Measurements from ENCODE around the gene PPM1L.
"Not testable (repeated sequence)": the region's sequence is repeated elsewhere in the genome, so short reads cannot be mapped to it uniquely, and the experiment has no call there.

The PPM1L gene

GRCh38 chr3:160755776-160756304, at the start of gene PPM1L:
PPM1L (plus strand) TSS chr3:160756231.
- Histone ChIP-seq H3K9ac (ENCODE audit: low read depth, low read length) (peak within 1 kb of the TSS; percentile 78), H3K79me2 (ENCODE audit: insufficient read depth, low read length) (peaks cover 47% of the 10 kb centered on the region), H3K27ac (ENCODE audit: low read length) (peak within 1 kb of the TSS; percentile 80), H3K36me3 (ENCODE audit: insufficient read depth, low read length) (no peaks in the 10 kb centered on the region), H3K27me3 (ENCODE audit: insufficient read depth, low read length, poor library complexity) (no peaks in the 10 kb centered on the region), H3K4me3 (ENCODE audit: low read depth in 1 of 2, low read length in 2 of 2) (peak within 1 kb of the TSS; percentile 89 to 92), H4K20me1 (ENCODE audit: insufficient read depth, low read length) (peaks cover 3% of the 10 kb centered on the region; the same call in 1 of the 2 replicates), H3K9me3 (ENCODE audit: insufficient read depth, low read length, severe bottlenecking) (no peaks in the 10 kb centered on the region), H2AFZ (ENCODE audit: low read depth, low read length) (peak within 1 kb of the TSS; percentile 84), H3K4me1 (ENCODE audit: insufficient read depth, low read length) (peaks cover 49% of the 10 kb centered on the region), H3K4me2 (ENCODE audit: insufficient read depth, low read length) (peak within 1 kb of the TSS; percentile 95)
- ATAC-seq (ENCODE audit: insufficient read depth, low read depth) (peak; percentile 50), DNase-seq (peak; percentile 71)
- no peak for TF ChIP-seq CTCF (IDR thresholded peaks at IDR 0.05; ENCODE audit: borderline replicate concordance, extremely low read depth, low read length, poor library complexity, severe bottlenecking)
- TF ChIP-seq EZH2 (IDR thresholded peaks at IDR 0.05; ENCODE audit: borderline replicate concordance, low read depth, low read length, severe bottlenecking) = no peak

GRCh38 chr3:160707187-160707794, 48.7 kb upstream of the PPM1L start:
- no peaks in the 10 kb centered on the region for H3K9me3 ChIP-seq (ENCODE audit: insufficient read depth, low read length, severe bottlenecking)
- no peak overlapping the region for H3K9ac ChIP-seq (ENCODE audit: low read depth, low read length)
- no peaks in the 10 kb centered on the region for H3K36me3 ChIP-seq (ENCODE audit: insufficient read depth, low read length)
- ATAC-seq (ENCODE audit: insufficient read depth, low read depth) = peak; percentile 94
- TF ChIP-seq CTCF (IDR thresholded peaks at IDR 0.05; ENCODE audit: borderline replicate concordance, extremely low read depth, low read length, poor library complexity, severe bottlenecking) (peak; percentile 72), EZH2 (IDR thresholded peaks at IDR 0.05; ENCODE audit: borderline replicate concordance, low read depth, low read length, severe bottlenecking) (no peak)
- no peak overlapping the region for H2AFZ ChIP-seq (ENCODE audit: low read depth, low read length)
- DNase-seq = peak; percentile 52
- H3K4me2 ChIP-seq (ENCODE audit: insufficient read depth, low read length) = no peak overlapping the region
- H3K27ac ChIP-seq (ENCODE audit: low read length) = no peak overlapping the region
- H3K4me1 ChIP-seq (ENCODE audit: insufficient read depth, low read length) = no peaks in the 10 kb centered on the region
- H3K4me3 ChIP-seq (ENCODE audit: low read depth in 1 of 2, low read length in 2 of 2) = no peak overlapping the region
- no peaks in the 10 kb centered on the region for H4K20me1 ChIP-seq (ENCODE audit: insufficient read depth, low read length)
- H3K27me3 ChIP-seq (ENCODE audit: insufficient read depth, low read length, poor library complexity) = no peaks in the 10 kb centered on the region
- no peaks in the 10 kb centered on the region for H3K79me2 ChIP-seq (ENCODE audit: insufficient read depth, low read length)

- H3K4me3 ChIP-seq (ENCODE audit: low read depth in 1 of 2, low read length in 2 of 2) = no peak overlapping the region
- no peaks in the 10 kb centered on the region for H3K9me3 ChIP-seq (ENCODE audit: insufficient read depth, low read length, severe bottlenecking)
- no peaks in the 10 kb centered on the region for H3K79me2 ChIP-seq (ENCODE audit: insufficient read depth, low read length)
- no peaks in the 10 kb centered on the region for H3K36me3 ChIP-seq (ENCODE audit: insufficient read depth, low read length)
- no peak for DNase-seq
- H3K27ac ChIP-seq (ENCODE audit: low read length) = no peak overlapping the region
- no peak for ATAC-seq (ENCODE audit: insufficient read depth, low read depth)
- no peaks in the 10 kb centered on the region for H3K4me1 ChIP-seq (ENCODE audit: insufficient read depth, low read length)
- no peak overlapping the region for H3K4me2 ChIP-seq (ENCODE audit: insufficient read depth, low read length)
- no peak overlapping the region for H2AFZ ChIP-seq (ENCODE audit: low read depth, low read length)
- H4K20me1 ChIP-seq (ENCODE audit: insufficient read depth, low read length) = no peaks in the 10 kb centered on the region
- TF ChIP-seq EZH2 (IDR thresholded peaks at IDR 0.05; ENCODE audit: borderline replicate concordance, low read depth, low read length, severe bottlenecking) (no peak), CTCF (IDR thresholded peaks at IDR 0.05; ENCODE audit: borderline replicate concordance, extremely low read depth, low read length, poor library complexity, severe bottlenecking) (no peak)
- H3K9ac ChIP-seq (ENCODE audit: low read depth, low read length) = no peak overlapping the region
- no peaks in the 10 kb centered on the region for H3K27me3 ChIP-seq (ENCODE audit: insufficient read depth, low read length, poor library complexity)
These were observed 46.4 kb upstream of the PPM1L start for GRCh38 chr3:160709477-160710182.

GRCh38 chr3:160713144-160713543, 42.9 kb upstream of the PPM1L start:
- not testable (repeated sequence) for H3K79me2 ChIP-seq (ENCODE audit: insufficient read depth, low read length); H3K4me3 ChIP-seq (ENCODE audit: low read depth in 1 of 2, low read length in 2 of 2); H3K9ac ChIP-seq (ENCODE audit: low read depth, low read length); H2AFZ ChIP-seq (ENCODE audit: low read depth, low read length); DNase-seq; H3K36me3 ChIP-seq (ENCODE audit: insufficient read depth, low read length); ATAC-seq (ENCODE audit: insufficient read depth, low read depth); H3K4me1 ChIP-seq (ENCODE audit: insufficient read depth, low read length); H3K27me3 ChIP-seq (ENCODE audit: insufficient read depth, low read length, poor library complexity); H3K4me2 ChIP-seq (ENCODE audit: insufficient read depth, low read length); H3K9me3 ChIP-seq (ENCODE audit: insufficient read depth, low read length, severe bottlenecking); H3K27ac ChIP-seq (ENCODE audit: low read length); H4K20me1 ChIP-seq (ENCODE audit: insufficient read depth, low read length)
